ENCODE results near the gene ZNF497. TPM values are rescaled to one million over a fixed set of nuclear protein-coding genes. Genes with fewer than 3 reads are reported as not detected.

ZNF497 gene
- total and polyA plus RNA-seq, 9 of the 15 experiments (the other 6 are each of a cell fraction or from before 2014, with no cell fraction given), result 0.06 to 0.98 (median 0.44) TPM; not detected in 1

DNA sequence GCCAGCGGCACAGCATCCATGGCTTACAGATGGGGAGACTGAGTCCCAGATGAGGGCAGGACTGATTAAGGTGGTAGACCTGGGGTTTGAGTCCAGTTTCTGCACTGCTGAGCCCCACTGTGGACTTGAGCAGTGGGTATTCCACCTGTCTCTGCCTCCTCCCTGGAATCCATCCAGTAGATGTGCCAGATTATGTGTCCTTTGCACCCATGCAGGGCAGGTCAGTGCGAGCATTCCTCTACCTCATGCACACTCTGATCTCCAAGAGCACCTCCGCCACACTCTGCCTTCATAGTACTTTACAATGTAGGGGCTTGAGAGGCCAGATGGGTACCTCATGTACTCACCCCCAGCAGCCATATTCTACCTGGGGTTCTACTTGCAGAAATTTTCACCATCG is 25.7 kb downstream of the ZNF497 start (continued):
- TF ChIP-seq NFYB (IDR thresholded peaks at IDR 0.05; ENCODE audit: extremely low read depth, insufficient read length), result no peak

DNA sequence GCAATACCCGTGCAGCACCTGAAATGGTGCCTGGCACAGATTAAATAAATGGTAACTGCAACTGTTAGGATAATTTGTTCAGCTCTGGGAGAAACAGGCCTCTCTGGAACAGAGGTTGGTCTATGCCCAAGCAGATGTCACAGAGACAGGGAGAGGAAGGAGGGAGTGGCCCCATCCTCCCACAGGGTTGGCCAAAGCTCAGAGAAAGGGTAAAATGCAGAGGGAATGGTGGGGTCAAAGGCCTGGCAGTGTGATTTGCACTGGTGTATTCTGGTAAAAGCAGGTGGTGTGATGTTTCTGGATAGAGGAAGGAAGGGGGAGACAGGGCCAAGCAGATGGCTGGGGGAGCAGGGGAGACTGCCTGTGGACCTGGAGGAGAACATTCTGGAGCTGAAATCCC is 26.3 kb downstream of the ZNF497 start:
- no peak for FAIRE-seq
- Histone ChIP-seq H3K36me3 (ENCODE audit: control insufficient read depth, insufficient read depth, low read length) (peaks cover 57% of the 10 kb centered on the region), H3K9ac (ENCODE audit: insufficient read depth in 1 of 2, low read depth in 2 of 2, low read length in 2 of 2) (no peak overlapping the region), H3K4me1 (replicated peaks in 1 of 2; ENCODE audit: control insufficient read depth in 2 of 2, insufficient read depth in 2 of 2, low read length in 2 of 2) (peaks cover 9 to 10% of the 10 kb centered on the region in 2 experiments; a peak in 4 of 5 replicates), H3K27ac (ENCODE audit: extremely low read depth, low read depth, low read length) (no peak overlapping the region), H3K4me2 (ENCODE audit: insufficient read depth, low read length) (no peak overlapping the region), H3K9me1 (ENCODE audit: control insufficient read depth, insufficient read depth, low read length) (no peaks in the 10 kb centered on the region), H3K4me3 (no peak overlapping the region), H3K79me2 (ENCODE audit: control insufficient read depth, insufficient read depth, low read length) (no peaks in the 10 kb centered on the region; the same call in 2 of the 3 replicates), H4K20me1 (replicated peaks; ENCODE audit: control insufficient read depth, insufficient read depth, low read length) (no peaks in the 10 kb centered on the region), H3K9me3 (replicated peaks; ENCODE audit: control insufficient read depth, insufficient read depth, low read depth, low read length) (peaks cover 2% of the 10 kb centered on the region; the same call in 1 of the 2 replicates), H3K27me3 (ENCODE audit: control insufficient read depth in 2 of 2, insufficient read depth in 2 of 2, low read length in 2 of 2) (no peaks in the 10 kb centered on the region), H2AFZ (ENCODE audit: low read depth, low read length) (no peak overlapping the region)
- ATAC-seq, result no peak
- WGBS (ENCODE audit: insufficient coverage, low coverage, missing lambda C conversion rate), result 100% methylated on average over 1 of the region's 1 CpG
- POLR2A ChIA-PET, result no interaction called here
- no peak for DNase-seq (ENCODE audit: extremely low read depth in 1 of 4, low spot score in 3 of 4)
- intact Hi-C loops (cut with micrococcal nuclease), result no loop called here
- CTCF ChIA-PET (ENCODE audit: low intra/inter-chr PET ratio), result no interaction called here
- in situ Hi-C loops (cut with MboI), result no loop called here
- no TSS peak for BruUV-seq (replicated peaks)
- TF ChIP-seq CREM (IDR thresholded peaks at IDR 0.05; ENCODE audit: low read depth) (no peak), EGR1 (conservative IDR thresholded peaks at IDR 0.05) (no peak), E2F3 (CRISPR knock-in tag; IDR thresholded peaks at IDR 0.05) (no peak), TRIM28 (IDR thresholded peaks at IDR 0.05) (no peak), ADNP (tag; IDR thresholded peaks at IDR 0.05) (no peak), LEF1 (IDR thresholded peaks at IDR 0.05) (no peak), NR2C2 (CRISPR knock-in tag; IDR thresholded peaks at IDR 0.05) (no peak), NR2C2 (tag; IDR thresholded peaks at IDR 0.05) (no peak), ETV6 (IDR thresholded peaks at IDR 0.05; ENCODE audit: borderline replicate concordance in 1 of 2, low read depth in 2 of 2, low read length in 1 of 2) (no peak), ETV6 (CRISPR knock-in tag; IDR thresholded peaks at IDR 0.05; ENCODE audit: borderline replicate concordance) (no peak), DACH1 (IDR thresholded peaks at IDR 0.05; ENCODE audit: partially characterized antibody) (no peak), CREB1 (IDR thresholded peaks at IDR 0.05) (no peak), CREB1 (CRISPR knock-in tag; IDR thresholded peaks at IDR 0.05) (no peak), ZFP36 (IDR thresholded peaks at IDR 0.05; ENCODE audit: low read depth, low read length, partially characterized antibody) (no peak), ZNF778 (CRISPR knock-in tag; IDR thresholded peaks at IDR 0.05) (no peak), HNRNPLL (IDR thresholded peaks at IDR 0.05; ENCODE audit: low read depth, low read length, poor library complexity, severe bottlenecking) (no peak), ZFPM2 (CRISPR knock-in tag; IDR thresholded peaks at IDR 0.05) (no peak), DNMT1 (IDR thresholded peaks at IDR 0.05) (no peak)
- TF ChIP-seq, protein P1, sequence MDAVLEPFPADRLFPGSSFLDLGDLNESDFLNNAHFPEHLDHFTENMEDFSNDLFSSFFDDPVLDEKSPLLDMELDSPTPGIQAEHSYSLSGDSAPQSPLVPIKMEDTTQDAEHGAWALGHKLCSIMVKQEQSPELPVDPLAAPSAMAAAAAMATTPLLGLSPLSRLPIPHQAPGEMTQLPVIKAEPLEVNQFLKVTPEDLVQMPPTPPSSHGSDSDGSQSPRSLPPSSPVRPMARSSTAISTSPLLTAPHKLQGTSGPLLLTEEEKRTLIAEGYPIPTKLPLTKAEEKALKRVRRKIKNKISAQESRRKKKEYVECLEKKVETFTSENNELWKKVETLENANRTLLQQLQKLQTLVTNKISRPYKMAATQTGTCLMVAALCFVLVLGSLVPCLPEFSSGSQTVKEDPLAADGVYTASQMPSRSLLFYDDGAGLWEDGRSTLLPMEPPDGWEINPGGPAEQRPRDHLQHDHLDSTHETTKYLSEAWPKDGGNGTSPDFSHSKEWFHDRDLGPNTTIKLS (IDR thresholded peaks at IDR 0.05; ENCODE audit: borderline replicate concordance, low read depth), result no peak
- TF ChIP-seq, protein P2, sequence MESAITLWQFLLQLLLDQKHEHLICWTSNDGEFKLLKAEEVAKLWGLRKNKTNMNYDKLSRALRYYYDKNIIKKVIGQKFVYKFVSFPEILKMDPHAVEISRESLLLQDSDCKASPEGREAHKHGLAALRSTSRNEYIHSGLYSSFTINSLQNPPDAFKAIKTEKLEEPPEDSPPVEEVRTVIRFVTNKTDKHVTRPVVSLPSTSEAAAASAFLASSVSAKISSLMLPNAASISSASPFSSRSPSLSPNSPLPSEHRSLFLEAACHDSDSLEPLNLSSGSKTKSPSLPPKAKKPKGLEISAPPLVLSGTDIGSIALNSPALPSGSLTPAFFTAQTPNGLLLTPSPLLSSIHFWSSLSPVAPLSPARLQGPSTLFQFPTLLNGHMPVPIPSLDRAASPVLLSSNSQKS (CRISPR knock-in tag; IDR thresholded peaks at IDR 0.05), result no peak
- TF ChIP-seq, protein P3, sequence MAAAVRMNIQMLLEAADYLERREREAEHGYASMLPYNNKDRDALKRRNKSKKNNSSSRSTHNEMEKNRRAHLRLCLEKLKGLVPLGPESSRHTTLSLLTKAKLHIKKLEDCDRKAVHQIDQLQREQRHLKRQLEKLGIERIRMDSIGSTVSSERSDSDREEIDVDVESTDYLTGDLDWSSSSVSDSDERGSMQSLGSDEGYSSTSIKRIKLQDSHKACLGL (CRISPR knock-in tag; IDR thresholded peaks at IDR 0.05; ENCODE audit: borderline replicate concordance, poor library complexity, severe bottlenecking), result no peak

All from K562 (cell line).